HG03135 (cell line): ENCODE measurements around the gene CPOX.

Experiments used
- ATAC-seq: cut with Tn5 transposase; IDR thresholded peaks from one replicate; pipeline ENCODE4 v1.9.1; 2021; ENCODE audit warnings: mild to moderate bottlenecking, moderate library complexity; ENCODE audit not compliant: unreplicated experiment

Gene CPOX

DNA sequence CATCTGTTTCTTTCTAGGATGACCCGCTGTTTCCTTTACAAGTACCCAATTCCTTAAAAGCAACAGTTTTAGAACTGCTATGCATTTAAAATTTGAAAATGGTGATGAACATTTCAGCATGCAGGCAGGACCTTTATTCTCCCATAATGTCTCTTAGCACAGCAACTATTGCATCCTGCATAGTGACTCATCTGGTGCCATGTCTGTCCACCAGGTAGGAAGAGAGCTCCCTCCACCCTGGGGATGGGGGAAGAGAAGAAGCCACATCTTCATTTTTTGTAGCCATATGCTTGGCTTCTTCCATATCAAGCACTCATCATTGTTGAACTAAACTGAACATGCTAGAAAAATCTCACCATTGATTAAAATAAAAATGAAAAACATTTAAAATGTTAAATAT is 51.7 kb downstream of the CPOX start:
- no peak for ATAC-seq

DNA sequence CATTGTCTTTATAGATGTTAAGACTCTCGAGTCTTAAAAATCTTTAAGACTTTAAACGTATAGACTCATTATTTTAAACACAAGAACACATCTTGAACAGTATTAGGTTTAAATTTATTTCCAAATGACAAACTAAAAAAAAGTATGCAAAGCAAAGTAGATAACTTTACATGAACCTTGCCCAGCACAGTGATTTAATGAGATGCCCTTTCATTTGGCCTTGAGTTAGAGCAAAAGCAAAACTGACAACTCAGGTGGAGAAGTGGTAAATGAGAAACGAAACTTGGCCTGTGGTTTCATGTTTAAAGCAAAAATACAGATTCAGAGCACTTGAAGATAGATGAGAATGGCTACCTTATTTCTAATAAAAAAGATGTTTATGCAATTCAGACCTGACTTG is 53.1 kb downstream of the CPOX start:
- peak; percentile 48 for ATAC-seq

DNA sequence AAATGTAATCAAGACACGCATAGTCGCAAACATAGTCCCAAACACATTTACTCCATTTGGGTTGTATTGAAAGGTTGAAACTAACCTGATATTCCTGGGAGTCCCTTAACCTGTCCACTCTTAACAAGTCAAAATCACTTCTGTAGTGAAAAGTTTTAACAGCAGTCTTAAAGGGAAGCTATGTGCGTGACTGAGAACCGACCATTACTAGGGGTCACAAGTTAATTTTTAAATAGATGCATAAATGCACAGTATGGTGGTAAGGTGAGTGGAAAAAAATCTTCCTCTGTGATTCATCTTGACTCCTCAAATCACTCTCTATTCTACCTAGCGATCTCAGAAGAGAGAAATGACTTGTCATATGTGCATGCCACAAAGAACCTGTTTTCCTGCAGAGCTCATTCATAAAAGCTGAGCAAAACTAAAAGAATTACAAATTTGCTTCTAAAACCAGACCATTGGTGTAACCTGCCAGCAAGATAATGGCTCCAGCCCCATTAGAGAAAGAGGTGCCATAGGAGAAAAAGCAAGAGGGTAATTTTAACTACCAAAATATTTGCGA is 56.9 kb downstream of the CPOX start:
- peak; percentile 76 for ATAC-seq

DNA sequence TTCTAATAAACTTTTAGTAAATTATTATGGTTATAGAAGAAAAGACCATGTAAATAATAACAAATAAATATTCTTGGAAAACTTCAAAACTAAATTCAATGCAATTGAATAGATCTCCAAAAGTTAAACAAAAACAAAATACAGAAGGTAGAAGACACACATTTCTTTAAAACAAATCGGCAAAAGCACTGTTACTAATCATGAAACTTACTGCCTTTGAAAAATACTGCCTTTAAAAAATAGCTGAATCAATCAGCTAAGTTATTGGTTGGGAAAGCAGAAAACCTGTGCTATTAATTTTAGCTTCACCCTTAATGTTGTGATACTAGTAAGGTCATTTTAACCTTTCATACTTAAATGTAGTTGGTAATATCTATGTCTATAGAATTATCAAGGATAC is 58.7 kb downstream of the CPOX start:
- no peak for ATAC-seq

DNA sequence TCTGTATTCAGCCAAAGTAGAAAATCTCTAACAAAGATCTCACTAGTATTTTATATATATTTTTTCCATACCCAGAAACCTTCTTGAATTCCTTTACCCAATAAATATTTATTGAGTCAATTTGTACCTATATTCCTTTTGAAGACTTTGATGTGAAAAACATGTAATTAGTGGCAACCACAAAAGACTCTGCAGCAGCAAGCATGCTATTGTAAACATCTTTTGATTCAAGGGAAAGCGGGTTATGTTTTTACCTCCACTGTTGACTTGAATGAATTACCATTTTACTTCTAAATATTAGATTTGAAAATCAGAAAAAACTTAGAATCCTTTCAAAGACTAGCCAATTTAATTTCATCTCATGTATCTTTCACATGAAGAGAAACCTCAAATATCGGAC is 59.2 kb downstream of the CPOX start:
- no peak for ATAC-seq

DNA sequence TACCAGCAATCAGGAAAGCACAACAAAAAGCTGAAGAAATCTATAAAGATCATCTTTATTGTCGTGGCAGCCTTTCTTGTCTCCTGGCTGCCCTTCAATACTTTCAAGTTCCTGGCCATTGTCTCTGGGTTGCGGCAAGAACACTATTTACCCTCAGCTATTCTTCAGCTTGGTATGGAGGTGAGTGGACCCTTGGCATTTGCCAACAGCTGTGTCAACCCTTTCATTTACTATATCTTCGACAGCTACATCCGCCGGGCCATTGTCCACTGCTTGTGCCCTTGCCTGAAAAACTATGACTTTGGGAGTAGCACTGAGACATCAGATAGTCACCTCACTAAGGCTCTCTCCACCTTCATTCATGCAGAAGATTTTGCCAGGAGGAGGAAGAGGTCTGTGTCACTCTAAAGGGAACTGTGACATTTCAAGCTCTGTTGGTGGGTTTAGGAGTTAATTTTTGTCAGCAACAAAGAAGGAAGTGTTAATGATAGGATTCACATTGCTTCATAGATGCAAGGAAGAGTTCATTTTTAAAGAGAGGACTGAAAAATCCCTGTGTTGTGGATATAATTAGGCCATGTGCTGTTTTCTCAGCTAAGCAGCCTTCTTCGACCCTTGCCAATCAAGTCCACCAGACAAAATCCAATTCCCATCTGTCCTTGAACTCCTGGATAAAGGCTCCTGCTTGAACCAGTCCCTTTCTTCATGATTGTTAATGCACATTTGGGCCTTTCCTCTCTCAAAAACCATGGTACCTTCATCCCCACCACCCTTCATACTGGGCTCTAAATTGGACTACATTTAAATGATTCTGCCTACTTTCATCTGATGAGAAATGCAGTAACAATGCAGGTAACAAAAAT is 60.5 kb downstream of the CPOX start:
- ATAC-seq: no peak

DNA sequence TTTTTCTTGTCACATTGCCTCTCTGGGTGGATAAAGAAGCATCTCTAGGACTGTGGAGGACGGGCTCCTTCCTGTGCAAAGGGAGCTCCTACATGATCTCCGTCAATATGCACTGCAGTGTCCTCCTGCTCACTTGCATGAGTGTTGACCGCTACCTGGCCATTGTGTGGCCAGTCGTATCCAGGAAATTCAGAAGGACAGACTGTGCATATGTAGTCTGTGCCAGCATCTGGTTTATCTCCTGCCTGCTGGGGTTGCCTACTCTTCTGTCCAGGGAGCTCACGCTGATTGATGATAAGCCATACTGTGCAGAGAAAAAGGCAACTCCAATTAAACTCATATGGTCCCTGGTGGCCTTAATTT is 61.2 kb downstream of the CPOX start:
- no peak for ATAC-seq

DNA sequence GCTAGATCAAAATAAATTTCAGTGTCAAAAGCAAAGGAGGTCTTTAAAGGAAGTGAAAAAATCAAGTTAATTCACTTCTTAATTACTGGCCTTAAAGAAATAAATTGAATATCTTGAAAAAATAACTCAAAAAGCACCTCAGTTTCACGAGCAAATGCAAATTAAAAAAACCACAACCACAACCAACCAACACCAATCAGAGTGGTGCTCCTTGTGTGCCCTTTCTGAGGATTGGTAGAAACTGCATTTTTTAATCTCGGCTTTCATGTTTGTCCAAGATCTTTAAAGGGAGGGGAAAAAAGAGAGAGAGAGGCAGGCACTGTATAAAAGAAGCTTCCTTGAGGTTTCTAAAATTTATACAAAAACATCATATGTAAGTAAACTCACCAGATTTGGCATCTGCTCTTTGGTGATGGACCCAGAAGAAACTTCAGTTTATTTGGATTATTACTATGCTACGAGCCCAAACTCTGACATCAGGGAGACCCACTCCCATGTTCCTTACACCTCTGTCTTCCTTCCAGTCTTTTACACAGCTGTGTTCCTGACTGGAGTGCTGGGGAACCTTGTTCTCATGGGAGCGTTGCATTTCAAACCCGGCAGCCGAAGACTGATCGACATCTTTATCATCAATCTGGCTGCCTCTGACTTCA is 61.7 kb downstream of the CPOX start, which contains the start of gene GPR15:
TSS of gene GPR15 (plus strand) at position 357 of the 653 bp plus-strand sequence. CDS start at position 413, 56 bp downstream.
- ATAC-seq: no peak

DNA sequence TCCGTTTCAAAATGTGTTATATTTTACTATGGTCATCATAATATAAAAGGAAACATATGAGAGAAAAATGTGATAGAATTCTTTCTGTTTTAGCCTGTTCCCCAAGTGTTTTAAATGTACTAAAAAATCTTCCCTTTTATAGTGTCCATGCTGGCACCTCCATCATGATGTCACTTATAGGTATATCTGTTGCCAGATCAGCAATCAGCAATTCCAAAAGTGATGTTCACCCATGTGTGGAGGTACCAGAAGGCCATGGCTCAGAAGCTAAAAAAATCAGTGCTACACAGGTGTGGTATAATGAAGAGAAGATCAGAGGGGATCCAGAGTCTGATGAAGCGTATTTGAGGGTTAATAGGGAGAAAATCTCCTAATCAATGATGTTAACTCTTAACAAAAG is 62.7 kb downstream of the CPOX start:
- ATAC-seq: no peak

DNA sequence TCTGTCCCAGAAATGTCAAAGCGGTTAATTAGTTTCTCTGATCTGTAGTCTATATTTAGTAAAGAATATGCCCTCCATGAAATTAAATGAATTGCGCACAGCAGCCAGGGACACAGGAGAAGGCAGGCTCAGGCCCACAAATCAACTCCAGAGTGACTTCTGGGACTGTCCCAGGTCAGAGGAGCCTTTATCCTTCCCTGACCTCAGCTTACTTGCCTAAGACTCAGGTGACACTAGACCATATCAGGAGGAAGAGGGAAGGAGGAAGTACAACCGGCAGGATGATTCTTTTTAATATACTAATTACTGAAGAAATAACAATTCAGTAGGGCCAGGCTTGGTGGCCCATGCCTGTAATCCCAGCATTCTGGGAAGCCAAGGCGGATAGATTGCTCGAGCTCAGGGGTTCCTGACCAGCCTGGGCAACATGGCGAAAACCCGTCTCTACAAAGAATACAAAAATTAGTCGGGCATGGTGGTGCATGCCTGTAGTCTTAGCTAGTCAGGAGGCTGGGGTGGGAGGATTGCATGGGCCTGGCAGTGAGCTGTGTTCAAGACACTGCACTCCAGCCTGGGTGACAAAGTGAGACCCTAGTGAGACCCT is 63.5 kb downstream of the CPOX start:
- no peak for ATAC-seq
